Measurements from ENCODE around the gene ATP1B3.
A peak's percentile ranks its signal among the peaks of the same experiment; 100 is the strongest.
"Not testable (repeated sequence)": the region's sequence is repeated elsewhere in the genome, so short reads cannot be mapped to it uniquely, and the experiment has no call there.

ATP1B3 gene

GRCh38 chr3:141876381-141876890 lies at the start of gene ATP1B3:
Gene ATP1B3, plus strand, starts transcription at chr3:141876643. Its CDS starts 159 bp downstream, at chr3:141876802.
- DNase-seq (ENCODE audit: low spot score), result peak; percentile 65
- no peak for FAIRE-seq

- FAIRE-seq (no peak), DNase-seq (ENCODE audit: low spot score) (no peak)
Observed at GRCh38 chr3:141828487-141828886, 48.0 kb upstream of the ATP1B3 start.

- no peak for DNase-seq (ENCODE audit: low spot score)
- FAIRE-seq, result no peak
Observed at GRCh38 chr3:141828890-141829289, 47.6 kb upstream of the ATP1B3 start.

GRCh38 chr3:141830508-141830907 lies 45.9 kb upstream of the ATP1B3 start:
- DNase-seq (ENCODE audit: low spot score), result no peak
- no peak for FAIRE-seq

GRCh38 chr3:141834292-141834691 lies 42.2 kb upstream of the ATP1B3 start:
- no peak for FAIRE-seq
- no peak for DNase-seq (ENCODE audit: low spot score)

- no peak for FAIRE-seq
- no peak for DNase-seq (ENCODE audit: low spot score)
Observed at GRCh38 chr3:141835557-141836229, 40.8 kb upstream of the ATP1B3 start.

GRCh38 chr3:141839389-141839788 lies 37.1 kb upstream of the ATP1B3 start:
- FAIRE-seq (no peak), DNase-seq (ENCODE audit: low spot score) (no peak)

GRCh38 chr3:141840737-141841544 lies 35.5 kb upstream of the ATP1B3 start:
- DNase-seq (ENCODE audit: low spot score) (no peak), FAIRE-seq (no peak)

- DNase-seq (ENCODE audit: low spot score) (no peak), FAIRE-seq (no peak)
Observed at GRCh38 chr3:141844108-141844507, 32.3 kb upstream of the ATP1B3 start.

- FAIRE-seq (no peak), DNase-seq (ENCODE audit: low spot score) (no peak)
Observed at GRCh38 chr3:141844812-141845211, 31.6 kb upstream of the ATP1B3 start.

GRCh38 chr3:141845407-141846049 lies 30.9 kb upstream of the ATP1B3 start:
- DNase-seq (ENCODE audit: low spot score), result no peak
- no peak for FAIRE-seq

- no peak for FAIRE-seq
Observed at GRCh38 chr3:141846050-141846433, 30.4 kb upstream of the ATP1B3 start.

GRCh38 chr3:141848159-141848748 lies 28.2 kb upstream of the ATP1B3 start:
- FAIRE-seq; DNase-seq (ENCODE audit: low spot score): not testable (repeated sequence)

More at GRCh38 chr3:141846050-141846433, 30.4 kb upstream of the ATP1B3 start:
- DNase-seq (ENCODE audit: low spot score), result no peak

- FAIRE-seq (no peak), DNase-seq (ENCODE audit: low spot score) (no peak)
Observed at GRCh38 chr3:141849056-141849815, 27.2 kb upstream of the ATP1B3 start.

- DNase-seq (ENCODE audit: low spot score) (no peak), FAIRE-seq (no peak)
Observed at GRCh38 chr3:141851411-141851810, 25.0 kb upstream of the ATP1B3 start.

GRCh38 chr3:141853081-141853601 lies 23.3 kb upstream of the ATP1B3 start:
- FAIRE-seq, result no peak
- DNase-seq (ENCODE audit: low spot score), result no peak

GRCh38 chr3:141853629-141854168 lies 22.7 kb upstream of the ATP1B3 start:
- no peak for FAIRE-seq
- no peak for DNase-seq (ENCODE audit: low spot score)

- DNase-seq (ENCODE audit: low spot score) (no peak), FAIRE-seq (no peak)
Observed at GRCh38 chr3:141854599-141854998, 21.8 kb upstream of the ATP1B3 start.

GRCh38 chr3:141858312-141858711 lies 18.1 kb upstream of the ATP1B3 start:
- FAIRE-seq, result no peak
- no peak for DNase-seq (ENCODE audit: low spot score)

- no peak for FAIRE-seq
- no peak for DNase-seq (ENCODE audit: low spot score)
Observed at GRCh38 chr3:141859651-141860050, 16.8 kb upstream of the ATP1B3 start.
